DMS114 treated with DMSO at 0.1 percent for 48 hours (cell line): ENCODE measurements around the gene FTO.
A peak's percentile ranks its signal among the peaks of the same experiment; 100 is the strongest.
"Not testable (repeated sequence)": the region's sequence is repeated elsewhere in the genome, so short reads cannot be mapped to it uniquely, and the experiment has no call there.

ENCODE experiments used
- DNase-seq: peaks from one replicate; lab custom pipeline; 2025; ENCODE audit not compliant: unreplicated experiment; lab: John Stamatoyannopoulos, UW

The FTO gene

GRCh38 chr16:53855511-53855910 lies 151.6 kb downstream of the FTO start:
- DNase-seq: no peak

- no peak for DNase-seq
Observed at GRCh38 chr16:53859995-53860540, 156.1 kb downstream of the FTO start.

GRCh38 chr16:53863861-53864260 lies 159.9 kb downstream of the FTO start:
- no peak for DNase-seq

- DNase-seq: no peak
Observed at GRCh38 chr16:53864819-53865493, 161.0 kb downstream of the FTO start.

DNA sequence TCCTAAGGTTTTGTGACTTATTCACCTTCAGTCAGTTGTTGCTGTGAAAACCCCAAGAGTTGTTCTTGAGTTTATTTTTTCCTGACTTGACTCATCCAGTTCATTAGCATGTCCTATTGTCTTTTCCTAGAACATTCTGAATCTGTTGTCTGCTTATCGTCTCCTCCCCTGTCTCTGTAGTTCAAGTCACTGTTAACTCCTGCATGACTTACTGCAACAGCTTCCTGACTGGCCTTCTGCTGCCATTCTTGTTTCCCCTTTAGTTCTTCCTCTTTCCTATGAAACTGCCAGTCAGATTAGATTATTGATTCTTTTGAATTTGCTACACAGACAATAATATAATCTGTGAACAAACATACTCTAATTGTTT lies 161.5 kb downstream of the FTO start:
- DNase-seq: no peak

- no peak for DNase-seq
Observed at GRCh38 chr16:53866520-53866919, 162.6 kb downstream of the FTO start.

DNA sequence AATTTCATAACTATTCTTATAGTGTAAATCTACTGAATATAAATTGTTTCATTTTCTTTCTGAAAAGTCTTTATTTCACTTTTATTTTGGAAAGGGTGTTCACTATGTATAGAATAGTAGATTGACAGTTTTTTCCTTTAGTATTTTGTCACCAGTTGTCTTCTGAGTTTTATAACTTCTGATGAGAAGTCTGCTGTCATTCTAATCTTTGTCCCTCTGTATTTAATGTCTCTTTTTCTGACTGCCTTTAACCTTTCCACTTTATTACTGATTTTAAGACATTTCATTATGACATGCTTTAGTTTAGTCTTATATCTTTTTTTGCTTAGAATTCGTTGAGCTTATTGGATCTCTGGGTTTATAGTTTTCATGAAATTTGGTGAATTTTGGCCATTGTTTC lies 166.9 kb downstream of the FTO start:
- no peak for DNase-seq

DNA sequence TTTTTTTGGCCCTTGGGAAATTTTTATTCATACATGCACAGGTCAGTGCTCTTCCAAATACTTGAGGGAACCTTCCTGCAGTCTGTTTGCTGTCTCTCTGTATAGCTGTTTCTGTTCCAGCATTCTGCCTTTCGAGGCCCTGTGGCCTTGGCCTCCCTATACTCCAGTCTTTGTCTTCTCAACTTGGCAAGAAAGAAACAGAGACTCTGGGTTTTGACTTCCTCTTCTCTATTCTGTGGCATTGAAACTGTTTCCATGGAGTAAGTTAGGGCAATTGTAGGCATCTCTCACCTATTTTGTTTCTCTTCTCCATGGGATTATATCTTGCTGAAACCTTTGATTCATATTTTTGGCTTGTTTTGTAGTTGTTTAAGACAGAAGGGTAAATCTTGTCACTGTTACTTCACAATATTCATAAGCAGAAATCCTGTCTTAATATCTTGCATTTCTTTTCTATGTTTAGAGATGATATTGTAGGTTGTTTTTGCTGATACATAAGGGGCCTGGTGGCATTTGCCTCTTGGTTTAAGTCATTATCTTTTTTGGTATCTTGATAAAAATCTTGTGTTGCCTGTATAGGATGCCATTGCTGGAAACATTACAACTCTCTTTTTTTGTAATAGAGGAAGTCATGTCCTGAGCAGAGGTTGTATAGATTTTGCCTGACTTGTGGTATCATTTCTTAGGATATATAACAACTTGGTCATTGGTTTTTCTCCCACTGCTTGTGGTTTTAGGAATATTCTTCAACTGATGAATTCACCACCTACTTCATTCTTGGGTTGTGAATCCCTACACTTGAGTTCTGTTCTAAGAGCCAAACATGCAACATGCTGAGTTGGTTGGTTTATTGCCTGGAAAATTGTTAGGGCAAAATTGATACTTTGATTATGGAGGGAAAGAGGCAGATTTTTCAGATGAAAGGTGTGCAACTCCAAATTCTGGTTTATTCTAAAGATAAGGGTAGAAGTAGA lies 168.6 kb downstream of the FTO start:
- no peak for DNase-seq

- no peak for DNase-seq
Observed at GRCh38 chr16:53876811-53877210, 172.9 kb downstream of the FTO start.

DNA sequence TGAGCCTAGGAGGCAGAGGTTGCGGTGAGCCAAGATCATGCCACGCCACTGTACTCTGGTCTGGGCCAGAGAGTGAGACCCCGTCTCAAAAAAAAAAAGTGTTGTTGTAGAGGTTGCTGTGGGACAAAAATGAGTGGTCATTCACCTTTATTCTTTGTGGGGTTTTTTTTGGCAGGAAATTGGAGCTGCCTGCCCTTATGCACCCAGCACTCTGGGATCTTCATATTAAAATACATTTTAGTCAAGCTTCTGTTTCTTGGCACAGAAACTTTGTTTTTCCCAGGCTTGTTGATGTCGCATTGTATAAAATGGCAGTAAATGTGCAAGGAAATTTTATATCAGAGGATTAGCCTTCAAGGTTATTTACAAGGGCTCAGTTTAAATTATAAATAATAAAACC lies 174.3 kb downstream of the FTO start:
- no peak for DNase-seq

DNA sequence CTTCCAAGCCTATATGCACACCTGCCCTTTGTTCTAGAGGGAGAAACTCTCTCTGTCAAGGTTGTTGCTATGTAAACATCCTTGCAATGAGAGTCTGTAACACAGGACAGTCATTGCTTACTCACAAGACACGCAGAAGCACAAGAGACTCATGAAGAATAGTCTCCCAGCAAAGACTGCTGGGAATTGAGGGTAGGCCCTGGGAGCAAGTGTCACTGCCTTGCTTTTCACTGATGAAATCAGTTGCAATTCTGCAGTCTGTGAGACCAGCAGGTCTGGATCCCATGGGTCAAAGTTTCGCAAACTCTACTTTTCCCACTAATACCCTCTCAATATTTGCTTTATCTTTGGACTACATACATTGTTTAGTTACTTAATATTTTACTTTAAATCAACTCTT lies 177.4 kb downstream of the FTO start:
- DNase-seq: no peak

DNA sequence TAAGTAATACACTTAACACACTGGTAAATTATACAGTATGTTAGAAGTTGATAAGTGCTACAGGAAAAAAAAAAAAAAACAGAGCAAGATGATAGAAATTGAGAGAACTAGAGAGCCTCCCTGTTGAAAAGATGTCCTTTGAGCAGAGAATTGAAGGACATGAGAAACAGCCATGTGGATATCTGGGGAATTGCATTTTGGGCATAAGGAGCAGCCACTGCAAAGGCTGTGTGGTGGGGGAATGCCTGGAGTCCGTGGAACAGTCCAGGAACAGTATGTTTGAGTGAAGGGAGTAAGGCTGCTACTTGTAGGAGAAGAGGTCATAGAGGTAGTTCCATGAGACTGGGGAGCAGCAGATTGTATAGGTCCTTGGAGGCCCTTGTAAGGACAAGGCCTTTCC lies 178.4 kb downstream of the FTO start:
- DNase-seq: peak; percentile 4

GRCh38 chr16:53884748-53885147 lies 180.8 kb downstream of the FTO start:
- no peak for DNase-seq

GRCh38 chr16:53886482-53887378 lies 182.8 kb downstream of the FTO start:
- DNase-seq: no peak

- no peak for DNase-seq
Observed at GRCh38 chr16:53888222-53888621, 184.3 kb downstream of the FTO start.

DNA sequence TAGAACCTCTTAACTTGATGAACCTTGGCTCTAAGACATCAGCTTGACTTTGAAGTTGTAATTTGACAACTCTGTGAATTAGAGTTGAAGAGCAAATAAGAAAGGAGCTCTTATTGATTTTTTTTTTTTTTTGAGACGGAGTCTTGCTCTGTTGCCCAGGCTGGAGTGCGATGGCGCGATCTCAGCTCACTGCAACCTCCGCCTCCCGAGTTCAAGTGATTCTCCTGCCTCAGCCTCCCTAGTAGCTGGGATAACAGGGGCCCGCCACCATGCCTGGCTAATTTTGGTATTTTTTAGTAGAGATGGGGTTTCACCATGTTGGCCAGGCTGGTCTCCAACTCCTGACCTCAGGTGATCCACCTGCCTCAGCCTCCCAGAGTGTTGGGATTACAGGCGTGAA lies 186.9 kb downstream of the FTO start:
- DNase-seq: not testable (repeated sequence)

- no peak for DNase-seq
Observed at GRCh38 chr16:53891409-53892139, 187.6 kb downstream of the FTO start.

DNA sequence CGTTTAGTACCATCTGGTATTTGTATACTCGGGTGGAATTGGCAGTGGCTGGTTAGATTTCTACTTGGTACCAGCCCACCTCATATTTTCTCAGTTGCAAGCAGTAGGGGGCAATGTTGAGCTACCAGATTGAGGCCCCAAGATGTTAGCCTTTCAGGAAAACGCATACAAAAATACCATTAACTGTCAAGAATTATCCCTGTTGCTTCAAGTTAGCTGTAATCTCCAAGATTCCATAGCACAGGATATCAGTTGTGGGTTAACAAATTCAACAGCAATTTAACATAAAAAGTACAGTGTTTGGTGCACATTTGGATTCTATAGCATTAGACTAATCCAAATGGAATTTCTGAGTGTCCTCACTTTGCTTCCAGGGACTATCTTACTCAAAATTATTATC lies 188.2 kb downstream of the FTO start:
- peak; percentile 33 for DNase-seq

DNA sequence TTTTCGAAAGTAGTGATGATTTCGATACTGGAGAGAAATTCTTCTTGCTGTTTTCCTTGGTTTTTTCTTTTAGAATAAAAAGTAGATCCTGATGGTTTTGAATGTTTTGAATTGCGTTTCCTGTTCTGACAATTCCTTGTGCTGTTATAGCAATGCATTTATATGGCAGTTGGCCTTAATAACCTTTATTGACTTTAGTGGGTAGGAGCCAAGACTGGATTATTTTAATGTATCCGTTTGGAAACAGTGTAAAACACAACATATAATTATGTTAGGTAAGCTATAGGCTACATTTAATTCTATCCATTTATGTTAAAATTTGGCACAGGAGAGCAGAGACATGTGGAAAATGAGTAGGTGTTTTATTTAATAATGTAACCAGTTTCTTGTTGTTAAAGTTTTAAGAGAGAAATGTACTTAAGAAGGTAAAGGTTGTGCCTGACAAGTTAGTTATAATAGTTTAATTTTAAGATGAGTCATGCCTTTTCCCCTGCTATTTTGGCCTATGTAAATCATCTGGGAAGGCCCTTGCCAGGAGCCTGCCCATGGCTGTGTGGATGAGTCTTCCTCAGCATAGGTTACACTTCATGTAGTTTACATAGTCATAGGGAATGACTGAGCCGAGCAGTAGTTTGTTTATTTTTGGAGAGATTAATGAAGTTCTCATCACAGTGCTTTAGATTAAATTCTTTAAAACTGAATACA lies 189.9 kb downstream of the FTO start:
- no peak for DNase-seq

GRCh38 chr16:53894686-53895085 lies 190.7 kb downstream of the FTO start:
- DNase-seq: no peak
